A549 (cell line): ENCODE measurements around the gene TMEM163. TPM values are rescaled to one million over a fixed set of nuclear protein-coding genes. Genes with fewer than 3 reads are reported as not detected.
A peak's percentile ranks its signal among the peaks of the same experiment; 100 is the strongest.

Source experiments
- ATAC-seq, 2 experiments: fragments of 200-7000 bp in 1 of 2; fragments of >200 bp in 1 of 2; cut with Nextera tagmentation in 1 of 2; cut with Tn5 transposase in 1 of 2; 3 replicates each; pipeline versions ENCODE4 v1.8.0 to v1.9.1; 2018 to 2020; ENCODE audit warnings: mild to moderate bottlenecking in 1 of 2, moderate library complexity in 1 of 2
- CTCF ChIA-PET: fragments of 300-600 bp; sonication (Branson Sonifier 250); formaldehyde crosslinking; extraction: SDS; loops from one replicate; lab custom pipeline; 2021; ENCODE audit warnings: antibody characterized with exemption, inconsistent platforms; lab: Yijun Ruan, JAX
- POLR2A ChIA-PET: fragments of 350-600 bp; formaldehyde crosslinking; extraction: SDS; loops from one replicate; lab custom pipeline; 2021; ENCODE audit warnings: antibody characterized with exemption, inconsistent platforms; lab: Yijun Ruan, JAX
- DNase-seq, 2 experiments: peaks; one replicate each; pipeline versions ENCODE4 v3.0.0 to v3.0.0-alpha.2; 2011 to 2016; ENCODE audit warnings: low read depth in 1 of 2, low spot score in 1 of 2
- FAIRE-seq: peaks from 2 replicates; lab custom pipeline; 2011; peaks lifted over from hg19 to GRCh38; lab: Jason Lieb, UNC
- H3K27ac ChIP-seq, 2 experiments: fragments of >200 bp; sonication (Bioruptor Twin); formaldehyde crosslinking; 3 replicates each; pipeline ENCODE4 v1.5.1; 2016 to 2017
- H3K4me1 ChIP-seq: fragments of >200 bp; sonication (Bioruptor Twin); formaldehyde crosslinking; 3 replicates; pipeline ENCODE4 v1.6.1; 2016
- H3K4me2 ChIP-seq: fragments of >200 bp; sonication (Bioruptor Twin); formaldehyde crosslinking; 3 replicates; pipeline ENCODE4 v1.6.1; 2016
- H3K4me3 ChIP-seq: fragments of >200 bp; sonication (Bioruptor Twin); formaldehyde crosslinking; 3 replicates; pipeline ENCODE4 v1.5.1; 2016
- H3K9me3 ChIP-seq: fragments of >200 bp; sonication (Bioruptor Twin); formaldehyde crosslinking; 3 replicates; pipeline ENCODE4 v1.6.1; 2016
- CBX2 ChIP-seq: fragments of 200-600 bp; sonication (generic); IDR thresholded peaks from 2 replicates; pipeline ENCODE4 v1.6.1; 2016; ENCODE audit warnings: low read depth, mild to moderate bottlenecking, borderline replicate concordance
- CEBPB ChIP-seq, 2 experiments: fragments of >200 bp in 1 of 2; sonication (Bioruptor Twin) in 1 of 2; formaldehyde crosslinking in 1 of 2; IDR thresholded peaks; 2 replicates each; pipeline ENCODE4 v1.6.1; 2012 to 2016
- EHF ChIP-seq: fragments of 250-450 bp; sonication (Bioruptor Pico); IDR thresholded peaks from 2 replicates; pipeline ENCODE4 v1.5.0; 2020; ENCODE audit warnings: mild to moderate bottlenecking
- EHMT2 ChIP-seq: fragments of 200-600 bp; sonication (generic); IDR thresholded peaks from 2 replicates; pipeline ENCODE4 v1.6.1; 2016; ENCODE audit warnings: antibody characterized with exemption, low read depth, mild to moderate bottlenecking, moderate library complexity
- FOSB ChIP-seq: fragments of 250-450 bp; sonication (Bioruptor Pico); IDR thresholded peaks from 2 replicates; pipeline ENCODE4 v1.5.0; 2020; ENCODE audit warnings: mild to moderate bottlenecking, moderate library complexity
- FOSL2 ChIP-seq, 2 experiments: fragments of 450-650 bp in 1 of 2; fragments of >200 bp in 1 of 2; sonication (Bioruptor Twin) in 1 of 2; formaldehyde crosslinking; IDR thresholded peaks; 2 replicates each; pipeline versions ENCODE4 v1.5.0 to v1.6.1; 2016 to 2020; ENCODE audit warnings: mild to moderate bottlenecking in 1 of 2, moderate library complexity in 1 of 2
- GATA3 ChIP-seq: IDR thresholded peaks from 2 replicates; pipeline ENCODE4 v1.6.1; 2012; ENCODE audit warnings: borderline replicate concordance
- HDAC2 ChIP-seq: fragments of 200-600 bp; sonication (generic); IDR thresholded peaks from 2 replicates; pipeline ENCODE4 v1.6.1; 2016
- HOXB5 ChIP-seq: fragments of 250-450 bp; sonication (Bioruptor Pico); IDR thresholded peaks from 2 replicates; pipeline ENCODE4 v1.5.0; 2020; ENCODE audit warnings: mild to moderate bottlenecking, moderate library complexity
- MAFK ChIP-seq: fragments of 450-650 bp; IDR thresholded peaks from 2 replicates; pipeline ENCODE4 v1.6.1; 2014; ENCODE audit not compliant: partially characterized antibody
- MYC ChIP-seq: IDR thresholded peaks from 2 replicates; pipeline ENCODE4 v1.6.1; 2012; ENCODE audit warnings: mild to moderate bottlenecking, inconsistent platforms, low read length, improper control_type of control experiment, borderline replicate concordance
- NPAS2 ChIP-seq: fragments of 250-450 bp; sonication (Bioruptor Pico); IDR thresholded peaks from 2 replicates; pipeline ENCODE4 v1.8.0; 2022; ENCODE audit warnings: mild to moderate bottlenecking, moderate library complexity, borderline replicate concordance
- NR3C1 ChIP-seq: fragments of >200 bp; sonication (Bioruptor Twin); formaldehyde crosslinking; IDR thresholded peaks from 3 replicates; pipeline ENCODE4 v1.6.1; 2017
- RAD21 ChIP-seq, 2 experiments: fragments of >200 bp in 1 of 2; sonication (Bioruptor Twin) in 1 of 2; formaldehyde crosslinking in 1 of 2; IDR thresholded peaks in 1 of 2; conservative IDR thresholded peaks in 1 of 2; 2 replicates in 1 of 2; 3 replicates in 1 of 2; pipeline ENCODE4 v1.6.1; 2012 to 2018; ENCODE audit warnings: inconsistent platforms in 1 of 2
- RARB ChIP-seq: fragments of 250-450 bp; sonication (Bioruptor Pico); IDR thresholded peaks from 2 replicates; pipeline ENCODE4 v1.8.0; 2021; ENCODE audit warnings: mild to moderate bottlenecking, moderate library complexity
- RFX5 ChIP-seq: fragments of 450-650 bp; IDR thresholded peaks from 2 replicates; pipeline ENCODE4 v1.7.1; 2014; ENCODE audit warnings: antibody characterized with exemption, mild to moderate bottlenecking, moderate library complexity
- SMC3 ChIP-seq: fragments of >200 bp; sonication (Bioruptor Twin); formaldehyde crosslinking; IDR thresholded peaks from 3 replicates; pipeline ENCODE4 v1.6.1; 2018; ENCODE audit warnings: inconsistent platforms
- TP53 ChIP-seq: fragments of 250-450 bp; sonication (Bioruptor Pico); IDR thresholded peaks from 2 replicates; pipeline ENCODE4 v1.5.0; 2021; ENCODE audit warnings: mild to moderate bottlenecking, moderate library complexity
- ZC3H11A ChIP-seq: fragments of 450-650 bp; IDR thresholded peaks from 2 replicates; pipeline ENCODE4 v1.6.1; 2014; ENCODE audit warnings: antibody characterized with exemption, mild to moderate bottlenecking
- ZFP36 ChIP-seq: fragments of 450-650 bp; IDR thresholded peaks from 2 replicates; pipeline ENCODE4 v1.6.1; 2014; ENCODE audit warnings: borderline replicate concordance; ENCODE audit not compliant: partially characterized antibody
- ZNF302 ChIP-seq: fragments of 250-450 bp; sonication (Bioruptor Pico); IDR thresholded peaks from 2 replicates; pipeline ENCODE4 v1.9.0; 2021; ENCODE audit warnings: inconsistent platforms, mild to moderate bottlenecking, moderate library complexity
- WGBS: methylation state at CpG from one replicate; pipeline ENCODE4 v1.1.6; 2017; ENCODE audit errors: missing lambda C conversion rate; 5-methylcytosine and 5-hydroxymethylcytosine counted together
- polyA plus RNA-seq, 4 experiments: library from polyadenylated mRNA; depleted of rRNA in 3 of 4; stranded (reverse); fragments of >200 nt; fragmentation: RNase III in 1 of 4; extraction: RNeasy Plus Mini Kit Qiagen cat#74134 plus additional on column Dnase treatment in 1 of 4; gene quantifications; 2 replicates in 3 of 4; 3 replicates in 1 of 4; pipeline ENCODE4 v1.2.3, GENCODE V29; 2011 to 2017
- TF ChIP-seq, protein P1 (sequence below): fragments of >200 bp; sonication (Bioruptor Twin); formaldehyde crosslinking; IDR thresholded peaks from 3 replicates; pipeline ENCODE4 v1.5.1; 2016
- TF ChIP-seq, protein P2 (sequence below): fragments of 450-650 bp; IDR thresholded peaks from 2 replicates; pipeline ENCODE4 v1.6.1; 2014; ENCODE audit warnings: antibody characterized with exemption
- TF ChIP-seq, protein P3 (sequence below): fragments of 250-450 bp; sonication (Bioruptor Pico); IDR thresholded peaks from 2 replicates; pipeline ENCODE4 v1.5.0; 2021; ENCODE audit warnings: mild to moderate bottlenecking, moderate library complexity, borderline replicate concordance
- TF ChIP-seq, protein P4 (sequence below): fragments of 200-600 bp; sonication (generic); IDR thresholded peaks from 2 replicates; pipeline ENCODE4 v1.6.1; 2016; ENCODE audit warnings: antibody characterized with exemption, mild to moderate bottlenecking, moderate library complexity
- TF ChIP-seq, protein P5 (sequence below): IDR thresholded peaks from 2 replicates; pipeline ENCODE4 v1.6.1; 2012

TMEM163 gene
- polyA plus RNA-seq, 2 of the 4 experiments (the other 2 are of a cell fraction): not detected

DNA sequence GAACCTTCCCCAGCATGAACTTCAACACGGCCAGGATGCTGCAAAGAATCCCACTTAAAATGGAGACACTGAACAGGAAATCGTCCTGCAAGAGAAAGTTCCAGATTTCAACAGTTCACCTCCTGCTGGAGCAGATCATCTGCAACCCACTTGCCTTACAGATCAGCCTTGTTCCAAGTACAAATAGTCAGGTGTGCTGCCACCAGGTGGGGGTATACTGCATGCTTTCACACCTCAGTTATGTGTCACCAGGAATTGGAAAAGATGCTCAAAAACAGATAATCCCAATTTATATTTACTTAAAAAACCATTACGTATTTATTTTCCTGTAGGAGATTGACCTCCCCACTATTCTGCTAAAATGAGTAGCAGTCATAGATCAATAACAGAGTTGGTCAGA is 252.7 kb downstream of the TMEM163 start:
- DNase-seq (peak in 1 of 2 experiments; percentile 55), FAIRE-seq (no peak), ATAC-seq (peak; percentile 52 to 69; a peak in 4 of 6 replicates)
- H3K4me3 ChIP-seq: no peak overlapping the region
- CTCF ChIA-PET: interaction anchor here (0.9 kb wide), 1 partner anchor 15 kb away, joined by 4 read pairs; no protein-coding TSS in a partner anchor
- WGBS: 12% methylated on average over 3 of the region's 3 CpGs
- TF ChIP-seq MYC: no peak
- TF ChIP-seq NPAS2 (CRISPR knock-in tag): no peak
- TF ChIP-seq NR3C1: no peak
- 0 out of 3 replicates have a peak, but pooled peaks have one; percentile 35 for TF ChIP-seq SMC3
- TF ChIP-seq ZFP36: no peak
- no peak for TF ChIP-seq HOXB5
- no peak for TF ChIP-seq TP53 (CRISPR knock-in tag)
- TF ChIP-seq, protein P1, sequence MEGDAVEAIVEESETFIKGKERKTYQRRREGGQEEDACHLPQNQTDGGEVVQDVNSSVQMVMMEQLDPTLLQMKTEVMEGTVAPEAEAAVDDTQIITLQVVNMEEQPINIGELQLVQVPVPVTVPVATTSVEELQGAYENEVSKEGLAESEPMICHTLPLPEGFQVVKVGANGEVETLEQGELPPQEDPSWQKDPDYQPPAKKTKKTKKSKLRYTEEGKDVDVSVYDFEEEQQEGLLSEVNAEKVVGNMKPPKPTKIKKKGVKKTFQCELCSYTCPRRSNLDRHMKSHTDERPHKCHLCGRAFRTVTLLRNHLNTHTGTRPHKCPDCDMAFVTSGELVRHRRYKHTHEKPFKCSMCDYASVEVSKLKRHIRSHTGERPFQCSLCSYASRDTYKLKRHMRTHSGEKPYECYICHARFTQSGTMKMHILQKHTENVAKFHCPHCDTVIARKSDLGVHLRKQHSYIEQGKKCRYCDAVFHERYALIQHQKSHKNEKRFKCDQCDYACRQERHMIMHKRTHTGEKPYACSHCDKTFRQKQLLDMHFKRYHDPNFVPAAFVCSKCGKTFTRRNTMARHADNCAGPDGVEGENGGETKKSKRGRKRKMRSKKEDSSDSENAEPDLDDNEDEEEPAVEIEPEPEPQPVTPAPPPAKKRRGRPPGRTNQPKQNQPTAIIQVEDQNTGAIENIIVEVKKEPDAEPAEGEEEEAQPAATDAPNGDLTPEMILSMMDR: peak; percentile 36; the same call in 2 of the 3 replicates
- no peak for TF ChIP-seq CBX2
- TF ChIP-seq RFX5: no peak
- no peak for TF ChIP-seq FOSB (CRISPR knock-in tag)
- TF ChIP-seq CEBPB (IDR thresholded peaks at IDR 0.05): no peak
- no peak for TF ChIP-seq ZNF302 (CRISPR knock-in tag)
- TF ChIP-seq RAD21 (conservative IDR thresholded peaks at IDR 0.05 in 1 of 2, IDR thresholded peaks at IDR 0.05 in 1 of 2): peak; percentile 29 to 44; a peak in 3 of 5 replicates
- no peak for TF ChIP-seq ZC3H11A
- no peak for TF ChIP-seq GATA3
- no peak for TF ChIP-seq HDAC2
- TF ChIP-seq, all 56 proteins: peak for 3
- Histone ChIP-seq H3K27ac (no peak overlapping the region), H3K9me3 (no peaks in the 10 kb centered on the region), H3K4me1 (no peaks in the 10 kb centered on the region), H3K4me2 (no peak overlapping the region)
- POLR2A ChIA-PET: no interaction called here

DNA sequence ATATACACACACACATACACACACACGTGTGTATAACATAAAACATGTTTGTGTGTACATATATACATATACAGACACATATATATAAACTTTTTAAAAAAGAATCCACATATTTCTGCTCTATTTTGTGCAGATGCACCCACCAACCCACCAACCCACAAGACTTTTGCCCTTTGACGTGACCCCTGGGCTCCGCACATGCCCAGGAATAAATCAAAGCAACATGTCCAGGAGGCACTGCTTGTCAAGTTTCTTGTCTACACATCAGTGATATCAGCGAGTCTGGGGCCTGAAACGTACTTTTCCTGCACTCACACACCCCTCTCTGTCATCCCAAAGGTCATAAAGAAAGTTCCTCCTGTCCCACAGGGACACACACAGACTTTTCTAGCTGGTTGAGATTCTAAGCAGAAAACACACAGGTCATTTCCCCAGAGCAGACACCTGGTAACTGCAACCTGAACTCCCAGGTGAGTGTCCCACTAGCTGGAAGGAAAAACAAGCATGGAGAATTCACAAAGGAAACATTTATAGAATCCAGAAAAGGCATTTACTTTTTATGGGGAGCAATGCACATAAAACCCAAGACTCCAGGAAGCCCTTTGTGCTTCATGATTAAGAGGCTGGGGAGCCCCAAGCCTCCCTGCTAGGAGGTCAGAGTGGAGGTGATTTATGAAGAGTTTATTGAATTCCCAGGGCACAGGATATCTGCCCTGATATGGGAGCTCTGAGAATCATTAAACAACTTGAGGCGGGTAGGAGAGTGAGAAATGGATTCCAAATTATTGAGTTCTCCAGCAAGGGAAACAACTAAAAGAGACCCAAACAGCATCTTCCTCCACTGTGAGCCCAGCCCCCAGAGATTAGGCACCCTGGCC is 253.3 kb downstream of the TMEM163 start:
- 54% methylated on average over 6 of the region's 6 CpGs for WGBS
- no peaks in the 10 kb centered on the region for H3K9me3 ChIP-seq
- ChIA-PET CTCF (interaction anchor here (1.0 to 1.8 kb wide), 3 partner anchors 13 to 25 kb away, joined by 3 to 6 read pairs (median 4); no protein-coding TSS in a partner anchor), POLR2A (no interaction called here)
- H3K4me1 ChIP-seq: no peaks in the 10 kb centered on the region
- no peak overlapping the region for H3K4me3 ChIP-seq
- DNase-seq: no peak
- FAIRE-seq: no peak
- no peak overlapping the region for H3K27ac ChIP-seq
- ATAC-seq: no peak; a peak in 1 of 6 replicates
- H3K4me2 ChIP-seq: no peak overlapping the region
- TF ChIP-seq NR3C1: no peak
- TF ChIP-seq, protein P2, sequence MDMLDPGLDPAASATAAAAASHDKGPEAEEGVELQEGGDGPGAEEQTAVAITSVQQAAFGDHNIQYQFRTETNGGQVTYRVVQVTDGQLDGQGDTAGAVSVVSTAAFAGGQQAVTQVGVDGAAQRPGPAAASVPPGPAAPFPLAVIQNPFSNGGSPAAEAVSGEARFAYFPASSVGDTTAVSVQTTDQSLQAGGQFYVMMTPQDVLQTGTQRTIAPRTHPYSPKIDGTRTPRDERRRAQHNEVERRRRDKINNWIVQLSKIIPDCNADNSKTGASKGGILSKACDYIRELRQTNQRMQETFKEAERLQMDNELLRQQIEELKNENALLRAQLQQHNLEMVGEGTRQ: no peak
- no peak for TF ChIP-seq EHF (CRISPR knock-in tag)
- no peak for TF ChIP-seq RARB
- no peak for TF ChIP-seq EHMT2
- TF ChIP-seq SMC3: no peak
- TF ChIP-seq HOXB5: no peak
- TF ChIP-seq, protein P3, sequence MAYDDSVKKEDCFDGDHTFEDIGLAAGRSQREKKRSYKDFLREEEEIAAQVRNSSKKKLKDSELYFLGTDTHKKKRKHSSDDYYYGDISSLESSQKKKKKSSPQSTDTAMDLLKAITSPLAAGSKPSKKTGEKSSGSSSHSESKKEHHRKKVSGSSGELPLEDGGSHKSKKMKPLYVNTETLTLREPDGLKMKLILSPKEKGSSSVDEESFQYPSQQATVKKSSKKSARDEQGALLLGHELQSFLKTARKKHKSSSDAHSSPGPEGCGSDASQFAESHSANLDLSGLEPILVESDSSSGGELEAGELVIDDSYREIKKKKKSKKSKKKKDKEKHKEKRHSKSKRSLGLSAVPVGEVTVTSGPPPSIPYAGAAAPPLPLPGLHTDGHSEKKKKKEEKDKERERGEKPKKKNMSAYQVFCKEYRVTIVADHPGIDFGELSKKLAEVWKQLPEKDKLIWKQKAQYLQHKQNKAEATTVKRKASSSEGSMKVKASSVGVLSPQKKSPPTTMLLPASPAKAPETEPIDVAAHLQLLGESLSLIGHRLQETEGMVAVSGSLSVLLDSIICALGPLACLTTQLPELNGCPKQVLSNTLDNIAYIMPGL: no peak
- TF ChIP-seq MAFK: no peak
- TF ChIP-seq, protein P4, sequence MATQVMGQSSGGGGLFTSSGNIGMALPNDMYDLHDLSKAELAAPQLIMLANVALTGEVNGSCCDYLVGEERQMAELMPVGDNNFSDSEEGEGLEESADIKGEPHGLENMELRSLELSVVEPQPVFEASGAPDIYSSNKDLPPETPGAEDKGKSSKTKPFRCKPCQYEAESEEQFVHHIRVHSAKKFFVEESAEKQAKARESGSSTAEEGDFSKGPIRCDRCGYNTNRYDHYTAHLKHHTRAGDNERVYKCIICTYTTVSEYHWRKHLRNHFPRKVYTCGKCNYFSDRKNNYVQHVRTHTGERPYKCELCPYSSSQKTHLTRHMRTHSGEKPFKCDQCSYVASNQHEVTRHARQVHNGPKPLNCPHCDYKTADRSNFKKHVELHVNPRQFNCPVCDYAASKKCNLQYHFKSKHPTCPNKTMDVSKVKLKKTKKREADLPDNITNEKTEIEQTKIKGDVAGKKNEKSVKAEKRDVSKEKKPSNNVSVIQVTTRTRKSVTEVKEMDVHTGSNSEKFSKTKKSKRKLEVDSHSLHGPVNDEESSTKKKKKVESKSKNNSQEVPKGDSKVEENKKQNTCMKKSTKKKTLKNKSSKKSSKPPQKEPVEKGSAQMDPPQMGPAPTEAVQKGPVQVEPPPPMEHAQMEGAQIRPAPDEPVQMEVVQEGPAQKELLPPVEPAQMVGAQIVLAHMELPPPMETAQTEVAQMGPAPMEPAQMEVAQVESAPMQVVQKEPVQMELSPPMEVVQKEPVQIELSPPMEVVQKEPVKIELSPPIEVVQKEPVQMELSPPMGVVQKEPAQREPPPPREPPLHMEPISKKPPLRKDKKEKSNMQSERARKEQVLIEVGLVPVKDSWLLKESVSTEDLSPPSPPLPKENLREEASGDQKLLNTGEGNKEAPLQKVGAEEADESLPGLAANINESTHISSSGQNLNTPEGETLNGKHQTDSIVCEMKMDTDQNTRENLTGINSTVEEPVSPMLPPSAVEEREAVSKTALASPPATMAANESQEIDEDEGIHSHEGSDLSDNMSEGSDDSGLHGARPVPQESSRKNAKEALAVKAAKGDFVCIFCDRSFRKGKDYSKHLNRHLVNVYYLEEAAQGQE: no peak
- TF ChIP-seq, protein P5, sequence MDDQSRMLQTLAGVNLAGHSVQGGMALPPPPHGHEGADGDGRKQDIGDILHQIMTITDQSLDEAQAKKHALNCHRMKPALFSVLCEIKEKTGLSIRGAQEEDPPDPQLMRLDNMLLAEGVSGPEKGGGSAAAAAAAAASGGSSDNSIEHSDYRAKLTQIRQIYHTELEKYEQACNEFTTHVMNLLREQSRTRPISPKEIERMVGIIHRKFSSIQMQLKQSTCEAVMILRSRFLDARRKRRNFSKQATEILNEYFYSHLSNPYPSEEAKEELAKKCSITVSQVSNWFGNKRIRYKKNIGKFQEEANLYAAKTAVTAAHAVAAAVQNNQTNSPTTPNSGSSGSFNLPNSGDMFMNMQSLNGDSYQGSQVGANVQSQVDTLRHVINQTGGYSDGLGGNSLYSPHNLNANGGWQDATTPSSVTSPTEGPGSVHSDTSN: no peak
- no peak for TF ChIP-seq FOSL2 (IDR thresholded peaks at IDR 0.05)
- no peak for TF ChIP-seq FOSL2 (CRISPR knock-in tag; IDR thresholded peaks at IDR 0.05)
